HepG2 (cell line): ENCODE data around the gene EOMES.

Experiments used
- CREB1 ChIP-seq, 2 experiments: fragments of 450-650 bp in 1 of 2; IDR thresholded peaks; 2 replicates each; pipeline ENCODE4 v1.6.1; 2016 to 2017; ENCODE audit warnings: control low read depth in 1 of 2, mild to moderate bottlenecking in 1 of 2, missing compliant biosample characterization in 1 of 2, missing genetic modification characterization in 1 of 2
- FIP1L1 ChIP-seq: fragments of 200-400 bp; formaldehyde crosslinking; IDR thresholded peaks from 2 replicates; pipeline ENCODE4 v1.6.1; 2018; ENCODE audit warnings: low read depth, mild to moderate bottlenecking, low read length, moderate library complexity, borderline replicate concordance; ENCODE audit not compliant: insufficient read depth
- FOXJ3 ChIP-seq: sonication (generic); formaldehyde crosslinking; IDR thresholded peaks from 2 replicates; pipeline ENCODE4 v1.4.0; 2020; ENCODE audit warnings: missing genetic modification reagents, mild to moderate bottlenecking, borderline replicate concordance
- GABPA ChIP-seq, 2 experiments: IDR thresholded peaks; 2 replicates each; pipeline ENCODE4 v1.6.1; 2011 to 2016; ENCODE audit warnings: low read depth in 2 of 2, low read length in 1 of 2, missing biosample characterization in 1 of 2, missing genetic modification characterization in 1 of 2
- HCFC1 ChIP-seq: fragments of 150-350 bp; IDR thresholded peaks from 2 replicates; pipeline ENCODE4 v1.6.1; 2014; ENCODE audit warnings: low read depth, low read length
- HDAC2 ChIP-seq: sonication (generic); formaldehyde crosslinking; IDR thresholded peaks from 2 replicates; pipeline ENCODE4 v1.4.0; 2020; ENCODE audit warnings: missing genetic modification reagents
- IRF2 ChIP-seq: IDR thresholded peaks from 2 replicates; pipeline ENCODE4 v1.6.1; 2018; ENCODE audit warnings: missing genetic modification reagents, missing compliant biosample characterization
- KDM4B ChIP-seq: sonication (generic); formaldehyde crosslinking; IDR thresholded peaks from 2 replicates; pipeline ENCODE4 v1.4.0; 2020; ENCODE audit warnings: missing genetic modification reagents
- TFDP1 ChIP-seq: IDR thresholded peaks from 2 replicates; pipeline ENCODE4 v1.6.1; 2016; ENCODE audit warnings: missing compliant biosample characterization, missing genetic modification reagents, borderline replicate concordance
- ZNF83 ChIP-seq: sonication (generic); formaldehyde crosslinking; IDR thresholded peaks from 2 replicates; pipeline ENCODE4 v1.4.0; 2020; ENCODE audit warnings: missing genetic modification reagents, mild to moderate bottlenecking, borderline replicate concordance
- ZNF891 ChIP-seq: sonication (generic); formaldehyde crosslinking; IDR thresholded peaks from 2 replicates; pipeline ENCODE4 v1.5.0; 2020; ENCODE audit warnings: mild to moderate bottlenecking, missing genetic modification reagents
- TF ChIP-seq, protein P1 (sequence below): sonication (generic); formaldehyde crosslinking; IDR thresholded peaks from one replicate; pipeline ENCODE4 v1.5.1; 2020; ENCODE audit warnings: mild to moderate bottlenecking, missing genetic modification reagents; ENCODE audit errors: not compliant biosample characterization
- TF ChIP-seq, protein P2 (sequence below): sonication (generic); formaldehyde crosslinking; IDR thresholded peaks from 2 replicates; pipeline ENCODE4 v1.9.0; 2022; ENCODE audit warnings: missing genetic modification reagents, mild to moderate bottlenecking, borderline replicate concordance
- TF ChIP-seq, protein P3 (sequence below): sonication (generic); formaldehyde crosslinking; IDR thresholded peaks from 2 replicates; pipeline ENCODE4 v1.8.1; 2023; ENCODE audit warnings: mild to moderate bottlenecking, inconsistent platforms, moderate library complexity, missing genetic modification reagents, borderline replicate concordance

DNA sequence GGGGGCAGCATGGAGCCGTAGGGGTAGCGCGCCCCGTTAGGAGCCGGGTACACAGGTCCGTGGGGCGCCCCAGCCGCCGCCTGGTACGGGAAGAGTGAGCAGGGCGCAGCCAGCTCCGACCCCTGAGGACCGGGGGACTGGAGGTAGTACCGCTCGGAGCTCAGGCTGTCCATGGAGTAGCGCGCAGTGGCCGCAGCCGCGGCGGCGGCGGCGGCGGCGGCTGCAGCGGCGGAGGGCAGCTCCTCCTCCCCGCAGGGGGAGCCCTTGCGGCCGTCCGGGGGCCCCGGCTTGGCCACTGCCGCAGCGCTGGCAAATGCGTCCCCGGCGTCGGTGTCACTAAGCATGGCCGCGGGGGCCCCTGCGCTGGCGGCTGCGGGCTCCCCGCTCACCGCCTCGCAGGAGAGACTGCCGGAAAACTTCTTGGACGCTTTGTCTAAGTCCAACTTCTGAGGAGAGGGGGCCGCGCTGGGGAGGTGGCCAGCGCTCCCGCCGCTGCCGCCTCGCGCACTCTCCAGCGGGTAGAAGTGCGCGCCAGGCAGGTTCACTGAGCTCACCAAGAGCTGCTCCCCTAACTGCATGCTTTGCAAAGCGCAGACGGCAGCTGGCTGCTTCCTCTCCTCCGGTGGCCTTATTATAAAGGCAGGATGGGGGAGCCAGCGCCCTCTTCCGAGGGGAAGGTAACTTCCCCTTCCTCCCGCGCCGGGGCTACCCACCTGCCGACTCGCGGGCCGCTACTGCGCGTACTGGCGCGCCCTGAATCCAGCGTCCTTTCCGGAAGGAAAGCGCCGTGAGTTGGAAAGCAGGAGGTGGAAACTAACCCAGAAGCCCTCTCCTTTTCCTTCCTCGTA lies at the start of gene EOMES:
- TF ChIP-seq HCFC1 (no peak), TFDP1 (CRISPR knock-in tag) (peak; percentile 45; the same call in 1 of the 2 replicates), FIP1L1 (no peak), HDAC2 (CRISPR knock-in tag) (no peak), FOXJ3 (CRISPR knock-in tag) (no peak), CREB1 (IDR thresholded peaks at IDR 0.05) (no peak), CREB1 (CRISPR knock-in tag; IDR thresholded peaks at IDR 0.05) (no peak), ZNF891 (CRISPR knock-in tag) (no peak), IRF2 (no peak), GABPA (IDR thresholded peaks at IDR 0.05; ENCODE audit: low read depth, low read length) (no peak), GABPA (CRISPR knock-in tag; IDR thresholded peaks at IDR 0.05; ENCODE audit: low read depth) (no peak), ZNF83 (CRISPR knock-in tag) (no peak), KDM4B (CRISPR knock-in tag) (no peak)
- TF ChIP-seq, protein P1, sequence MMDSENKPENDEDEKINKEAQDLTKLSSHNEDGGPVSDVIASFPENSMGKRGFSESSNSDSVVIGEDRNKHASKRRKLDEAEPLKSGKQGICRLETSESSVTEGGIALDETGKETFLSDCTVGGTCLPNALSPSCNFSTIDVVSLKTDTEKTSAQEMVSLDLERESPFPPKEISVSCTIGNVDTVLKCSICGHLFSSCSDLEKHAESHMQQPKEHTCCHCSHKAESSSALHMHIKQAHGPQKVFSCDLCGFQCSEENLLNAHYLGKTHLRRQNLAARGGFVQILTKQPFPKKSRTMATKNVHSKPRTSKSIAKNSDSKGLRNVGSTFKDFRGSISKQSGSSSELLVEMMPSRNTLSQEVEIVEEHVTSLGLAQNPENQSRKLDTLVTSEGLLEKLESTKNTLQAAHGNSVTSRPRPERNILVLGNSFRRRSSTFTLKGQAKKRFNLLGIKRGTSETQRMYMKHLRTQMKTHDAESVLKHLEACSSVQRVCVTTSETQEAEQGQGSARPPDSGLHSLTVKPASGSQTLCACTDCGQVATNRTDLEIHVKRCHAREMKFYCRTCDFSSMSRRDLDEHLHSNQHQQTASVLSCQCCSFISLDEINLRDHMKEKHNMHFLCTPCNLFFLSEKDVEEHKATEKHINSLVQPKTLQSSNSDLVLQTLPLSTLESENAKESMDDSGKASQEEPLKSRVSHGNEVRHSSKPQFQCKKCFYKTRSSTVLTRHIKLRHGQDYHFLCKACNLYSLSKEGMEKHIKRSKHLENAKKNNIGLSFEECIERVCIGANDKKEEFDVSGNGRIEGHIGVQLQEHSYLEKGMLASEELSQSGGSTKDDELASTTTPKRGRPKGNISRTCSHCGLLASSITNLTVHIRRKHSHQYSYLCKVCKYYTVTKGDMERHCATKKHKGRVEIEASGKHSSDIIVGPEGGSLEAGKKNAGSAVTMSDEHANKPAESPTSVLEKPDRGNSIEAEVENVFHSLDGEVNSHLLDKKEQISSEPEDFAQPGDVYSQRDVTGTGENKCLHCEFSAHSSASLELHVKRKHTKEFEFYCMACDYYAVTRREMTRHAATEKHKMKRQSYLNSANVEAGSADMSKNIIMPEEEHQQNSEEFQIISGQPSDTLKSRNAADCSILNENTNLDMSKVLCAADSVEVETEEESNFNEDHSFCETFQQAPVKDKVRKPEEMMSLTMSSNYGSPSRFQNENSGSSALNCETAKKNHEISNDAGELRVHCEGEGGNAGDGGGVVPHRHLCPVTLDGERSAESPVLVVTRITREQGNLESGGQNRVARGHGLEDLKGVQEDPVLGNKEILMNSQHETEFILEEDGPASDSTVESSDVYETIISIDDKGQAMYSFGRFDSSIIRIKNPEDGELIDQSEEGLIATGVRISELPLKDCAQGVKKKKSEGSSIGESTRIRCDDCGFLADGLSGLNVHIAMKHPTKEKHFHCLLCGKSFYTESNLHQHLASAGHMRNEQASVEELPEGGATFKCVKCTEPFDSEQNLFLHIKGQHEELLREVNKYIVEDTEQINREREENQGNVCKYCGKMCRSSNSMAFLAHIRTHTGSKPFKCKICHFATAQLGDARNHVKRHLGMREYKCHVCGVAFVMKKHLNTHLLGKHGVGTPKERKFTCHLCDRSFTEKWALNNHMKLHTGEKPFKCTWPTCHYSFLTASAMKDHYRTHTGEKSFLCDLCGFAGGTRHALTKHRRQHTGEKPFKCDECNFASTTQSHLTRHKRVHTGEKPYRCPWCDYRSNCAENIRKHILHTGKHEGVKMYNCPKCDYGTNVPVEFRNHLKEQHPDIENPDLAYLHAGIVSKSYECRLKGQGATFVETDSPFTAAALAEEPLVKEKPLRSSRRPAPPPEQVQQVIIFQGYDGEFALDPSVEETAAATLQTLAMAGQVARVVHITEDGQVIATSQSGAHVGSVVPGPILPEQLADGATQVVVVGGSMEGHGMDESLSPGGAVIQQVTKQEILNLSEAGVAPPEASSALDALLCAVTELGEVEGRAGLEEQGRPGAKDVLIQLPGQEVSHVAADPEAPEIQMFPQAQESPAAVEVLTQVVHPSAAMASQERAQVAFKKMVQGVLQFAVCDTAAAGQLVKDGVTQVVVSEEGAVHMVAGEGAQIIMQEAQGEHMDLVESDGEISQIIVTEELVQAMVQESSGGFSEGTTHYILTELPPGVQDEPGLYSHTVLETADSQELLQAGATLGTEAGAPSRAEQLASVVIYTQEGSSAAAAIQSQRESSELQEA (CRISPR knock-in tag) = no peak
- TF ChIP-seq, protein P2, sequence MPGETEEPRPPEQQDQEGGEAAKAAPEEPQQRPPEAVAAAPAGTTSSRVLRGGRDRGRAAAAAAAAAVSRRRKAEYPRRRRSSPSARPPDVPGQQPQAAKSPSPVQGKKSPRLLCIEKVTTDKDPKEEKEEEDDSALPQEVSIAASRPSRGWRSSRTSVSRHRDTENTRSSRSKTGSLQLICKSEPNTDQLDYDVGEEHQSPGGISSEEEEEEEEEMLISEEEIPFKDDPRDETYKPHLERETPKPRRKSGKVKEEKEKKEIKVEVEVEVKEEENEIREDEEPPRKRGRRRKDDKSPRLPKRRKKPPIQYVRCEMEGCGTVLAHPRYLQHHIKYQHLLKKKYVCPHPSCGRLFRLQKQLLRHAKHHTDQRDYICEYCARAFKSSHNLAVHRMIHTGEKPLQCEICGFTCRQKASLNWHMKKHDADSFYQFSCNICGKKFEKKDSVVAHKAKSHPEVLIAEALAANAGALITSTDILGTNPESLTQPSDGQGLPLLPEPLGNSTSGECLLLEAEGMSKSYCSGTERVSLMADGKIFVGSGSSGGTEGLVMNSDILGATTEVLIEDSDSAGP = no peak
- TF ChIP-seq, protein P3, sequence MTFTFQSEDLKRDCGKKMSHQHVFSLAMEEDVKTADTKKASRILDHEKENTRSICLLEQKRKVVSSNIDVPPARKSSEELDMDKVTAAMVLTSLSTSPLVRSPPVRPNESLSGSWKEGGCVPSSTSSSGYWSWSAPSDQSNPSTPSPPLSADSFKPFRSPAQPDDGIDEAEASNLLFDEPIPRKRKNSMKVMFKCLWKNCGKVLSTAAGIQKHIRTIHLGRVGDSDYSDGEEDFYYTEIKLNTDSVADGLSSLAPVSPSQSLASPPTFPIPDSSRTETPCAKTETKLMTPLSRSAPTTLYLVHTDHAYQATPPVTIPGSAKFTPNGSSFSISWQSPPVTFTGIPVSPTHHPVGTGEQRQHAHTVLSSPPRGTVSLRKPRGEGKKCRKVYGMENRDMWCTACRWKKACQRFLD (CRISPR knock-in tag) = no peak
